Measurements from ENCODE around the gene DRAXIN.

The DRAXIN gene

GRCh38 chr1:11713095-11713494 lies 21.6 kb downstream of the DRAXIN start:
- H3K27ac ChIP-seq (replicated peaks) = no peak overlapping the region
- no peak for DNase-seq (ENCODE audit: low read depth in 1 of 2, low spot score in 1 of 2)
- TF ChIP-seq SPI1 (IDR thresholded peaks at IDR 0.05; ENCODE audit: borderline replicate concordance, low read depth) = no peak
- no peak for TF ChIP-seq GABPA (IDR thresholded peaks at IDR 0.05; ENCODE audit: low read depth)
- TF ChIP-seq POLR2AphosphoS5 (IDR thresholded peaks at IDR 0.05; ENCODE audit: low read depth) = no peak
- no peak for TF ChIP-seq CTCF (IDR thresholded peaks at IDR 0.05; ENCODE audit: insufficient read depth, low read length)
- no peak for TF ChIP-seq REST (IDR thresholded peaks at IDR 0.05; ENCODE audit: insufficient replicate concordance, low read depth)
- H3K4me3 ChIP-seq (replicated peaks; ENCODE audit: insufficient read depth, low read length) = no peak overlapping the region
- H3K27me3 ChIP-seq (ENCODE audit: insufficient read depth, poor library complexity, severe bottlenecking) = no peaks in the 10 kb centered on the region

GRCh38 chr1:11714831-11715575 lies 23.5 kb downstream of the DRAXIN start:
- DNase-seq (ENCODE audit: low read depth in 1 of 2, low spot score in 1 of 2) = no peak
- H3K4me3 ChIP-seq (replicated peaks; ENCODE audit: insufficient read depth, low read length) = no peak overlapping the region
- TF ChIP-seq SPI1 (IDR thresholded peaks at IDR 0.05; ENCODE audit: borderline replicate concordance, low read depth) = no peak
- no peak for TF ChIP-seq POLR2AphosphoS5 (IDR thresholded peaks at IDR 0.05; ENCODE audit: low read depth)
- TF ChIP-seq GABPA (IDR thresholded peaks at IDR 0.05; ENCODE audit: low read depth) = no peak
- TF ChIP-seq REST (IDR thresholded peaks at IDR 0.05; ENCODE audit: insufficient replicate concordance, low read depth) = no peak
- TF ChIP-seq CTCF (IDR thresholded peaks at IDR 0.05; ENCODE audit: insufficient read depth, low read length) = no peak
- H3K27ac ChIP-seq (replicated peaks) = no peak overlapping the region
- no peaks in the 10 kb centered on the region for H3K27me3 ChIP-seq (ENCODE audit: insufficient read depth, poor library complexity, severe bottlenecking)

- DNase-seq (ENCODE audit: low read depth in 1 of 2, low spot score in 1 of 2) = peak; percentile 77 to 90
These were observed 28.0 kb downstream of the DRAXIN start for GRCh38 chr1:11719313-11720032.

More at GRCh38 chr1:11719313-11720032, 28.0 kb downstream of the DRAXIN start:
- Histone ChIP-seq H3K4me3 (replicated peaks; ENCODE audit: insufficient read depth, low read length) (peak overlapping the region; percentile 28), H3K27me3 (ENCODE audit: insufficient read depth, poor library complexity, severe bottlenecking) (no peaks in the 10 kb centered on the region), H3K27ac (replicated peaks) (peak overlapping the region; percentile 92)
- TF ChIP-seq POLR2AphosphoS5 (IDR thresholded peaks at IDR 0.05; ENCODE audit: low read depth) (peak; percentile 74), SPI1 (IDR thresholded peaks at IDR 0.05; ENCODE audit: borderline replicate concordance, low read depth) (peak; percentile 51; the same call in 1 of the 2 replicates), CTCF (IDR thresholded peaks at IDR 0.05; ENCODE audit: insufficient read depth, low read length) (peak; percentile 96), REST (IDR thresholded peaks at IDR 0.05; ENCODE audit: insufficient replicate concordance, low read depth) (peak; percentile 66), GABPA (IDR thresholded peaks at IDR 0.05; ENCODE audit: low read depth) (no peak)
